GM12801 (cell line): ENCODE measurements around the gene CABYR.

ENCODE experiments used
- CTCF ChIP-seq: IDR thresholded peaks from one replicate; pipeline ENCODE4 v1.5.1; 2011; ENCODE audit warnings: control low read depth; ENCODE audit not compliant: insufficient read length; ENCODE audit errors: extremely low read depth

Gene CABYR

DNA sequence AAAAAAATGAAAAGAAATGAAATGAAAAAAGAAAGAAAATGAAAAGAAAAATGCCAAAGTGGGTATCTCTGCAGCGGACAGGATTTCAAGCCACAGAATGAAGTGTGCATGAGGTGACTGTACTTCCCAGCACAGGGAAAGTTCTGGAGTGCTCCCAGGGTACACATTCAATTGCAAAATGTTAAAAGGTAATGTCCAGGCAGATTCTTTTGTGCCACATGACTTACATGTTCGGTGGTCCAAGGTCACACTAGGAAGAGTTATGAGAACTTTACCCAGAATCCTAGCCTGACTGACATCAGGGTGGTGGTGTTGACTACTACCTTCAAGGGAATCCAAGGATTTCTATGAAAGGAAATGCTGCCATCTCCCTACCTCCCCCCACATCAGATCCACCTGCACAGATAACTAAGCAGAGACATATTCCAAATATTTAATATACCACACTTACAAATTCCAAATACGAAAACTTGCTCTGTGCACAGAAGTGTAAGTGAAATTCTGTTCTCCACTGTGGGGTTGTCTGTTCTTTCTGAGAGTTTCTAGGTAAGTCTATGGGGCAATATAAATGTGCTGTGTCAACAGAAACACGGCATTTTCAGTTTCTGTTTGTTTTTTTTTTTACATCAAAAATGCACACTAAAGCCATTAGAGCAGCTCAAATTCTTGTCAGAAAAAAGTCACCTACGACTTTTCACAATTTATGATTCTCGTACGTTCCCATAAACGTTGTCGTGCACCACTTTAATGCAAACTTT, 56.6 kb downstream of the CABYR start:
- TF ChIP-seq CTCF: no peak

GRCh38 chr18:24196764-24197163, 57.9 kb downstream of the CABYR start:
- no peak for TF ChIP-seq CTCF

GRCh38 chr18:24197412-24197811, 58.5 kb downstream of the CABYR start:
- TF ChIP-seq CTCF: no peak

- no peak for TF ChIP-seq CTCF
These were observed 59.6 kb downstream of the CABYR start for GRCh38 chr18:24198461-24198860.

DNA sequence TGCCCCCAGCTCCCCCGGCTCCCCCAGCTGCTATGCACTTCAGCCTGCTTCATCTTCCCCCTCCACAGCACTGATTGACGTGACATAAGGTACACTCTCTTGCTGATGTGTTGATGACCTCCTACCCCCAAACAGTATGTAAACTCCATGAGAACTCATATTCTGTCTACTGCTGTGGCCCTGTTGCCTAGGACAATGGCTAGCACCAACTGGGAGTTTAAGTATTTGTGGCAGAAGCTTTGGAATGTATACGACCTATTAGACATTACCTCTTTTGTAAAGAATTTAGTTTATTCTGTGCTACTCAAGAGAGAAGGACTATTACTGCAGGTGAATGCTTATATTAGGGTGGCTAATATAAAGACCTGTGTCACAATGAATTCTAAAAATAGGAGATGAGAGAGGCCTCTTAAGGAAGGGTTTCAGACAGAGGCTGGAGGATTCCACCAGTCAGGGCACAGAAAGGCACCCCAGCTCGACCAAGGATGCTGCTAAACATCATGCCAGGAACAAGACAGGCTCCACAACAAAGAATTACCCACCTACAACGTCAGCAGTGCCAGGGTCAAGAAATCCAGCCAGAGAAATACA, 60.6 kb downstream of the CABYR start:
- no peak for TF ChIP-seq CTCF

GRCh38 chr18:24200494-24201290, 61.8 kb downstream of the CABYR start:
- no peak for TF ChIP-seq CTCF
